Endothelial cell of umbilical vein (primary cell): Measurements from ENCODE around the gene INPP5K. TPM values are rescaled to one million over a fixed set of nuclear protein-coding genes. Genes with fewer than 3 reads are reported as not detected.
A peak's percentile ranks its signal among the peaks of the same experiment; 100 is the strongest.

ENCODE experiments used
- BruUV-seq: library from RNA; stranded (reverse); fragments of 400-500 nt; replicated peaks from 2 replicates; lab custom pipeline; 2021; lab: Mats Ljungman, UMichigan
- CTCF ChIA-PET: fragments of 300-600, 350-600 bp; sonication (Branson Sonifier 250); formaldehyde crosslinking; loops from one replicate; lab custom pipeline; 2021; ENCODE audit warnings: antibody characterized with exemption, inconsistent platforms; lab: Charles Lee
- POLR2A ChIA-PET: fragments of 300-600, 350-600 bp; sonication (Branson Sonifier 250); formaldehyde crosslinking; loops from one replicate; lab custom pipeline; 2021; ENCODE audit warnings: antibody characterized with exemption, inconsistent platforms; lab: Charles Lee
- DNase-seq: peaks from one replicate; pipeline ENCODE4 v3.0.0-alpha.2; 2011; ENCODE audit warnings: low read depth, low spot score
- FAIRE-seq: peaks from 2 replicates; lab custom pipeline; 2011; peaks lifted over from hg19 to GRCh38; lab: Jason Lieb, UNC
- H2AFZ ChIP-seq: 2 replicates; pipeline ENCODE4 v1.6.0; 2012; ENCODE audit warnings: low read depth, low read length, control low read depth, inconsistent platforms
- H3K27ac ChIP-seq: 2 replicates; pipeline ENCODE4 v1.5.1; 2011; ENCODE audit warnings: low read depth, mild to moderate bottlenecking, control low read depth, low read length, moderate library complexity; ENCODE audit not compliant: insufficient read depth
- H3K27me3 ChIP-seq, 2 experiments: 2 replicates each; pipeline versions ENCODE4 v1.6.0 to v1.6.1; 2011; ENCODE audit warnings: low read length in 2 of 2, mixed read lengths in 1 of 2; ENCODE audit not compliant: control insufficient read depth in 2 of 2, insufficient read depth in 2 of 2
- H3K36me3 ChIP-seq, 2 experiments: 2 replicates in 1 of 2; 3 replicates in 1 of 2; pipeline ENCODE4 v1.5.1; 2011; ENCODE audit warnings: low read length in 2 of 2, mild to moderate bottlenecking in 1 of 2, moderate library complexity in 1 of 2; ENCODE audit not compliant: control insufficient read depth in 2 of 2, insufficient read depth in 2 of 2; ENCODE audit errors: extremely low read depth in 1 of 2
- H3K4me1 ChIP-seq: 3 replicates; pipeline ENCODE4 v1.5.1; 2011; ENCODE audit warnings: mild to moderate bottlenecking, low read length; ENCODE audit not compliant: control insufficient read depth, insufficient read depth; ENCODE audit errors: extremely low read depth
- H3K4me2 ChIP-seq: 2 replicates; pipeline ENCODE4 v1.6.1; 2011; ENCODE audit warnings: low read length, control low read depth, mixed read lengths; ENCODE audit not compliant: insufficient read depth
- H3K4me3 ChIP-seq, 3 experiments: fragments of 200-600 bp in 1 of 3; sonication (generic), shearing (Covaris generic) in 1 of 3; replicated peaks in 1 of 3; 2 replicates each; pipeline ENCODE4 v1.5.1; 2011 to 2016; ENCODE audit warnings: control low read depth in 3 of 3, low read length in 3 of 3, mild to moderate bottlenecking in 2 of 3, inconsistent platforms in 1 of 3, low read depth in 1 of 3, moderate library complexity in 1 of 3; ENCODE audit not compliant: insufficient read depth in 1 of 3
- H3K79me2 ChIP-seq: 2 replicates; pipeline ENCODE4 v1.6.0; 2012; ENCODE audit warnings: low read length, inconsistent platforms; ENCODE audit not compliant: control insufficient read depth, insufficient read depth
- H3K9ac ChIP-seq: replicated peaks from 2 replicates; pipeline ENCODE3; 2011; ENCODE audit warnings: low read length, control low read depth; ENCODE audit not compliant: insufficient read depth; ENCODE audit errors: extremely low read depth
- H3K9me1 ChIP-seq: replicated peaks from 3 replicates; pipeline ENCODE4 v1.6.0; 2011; ENCODE audit warnings: mild to moderate bottlenecking, low read length; ENCODE audit not compliant: control insufficient read depth, insufficient read depth; ENCODE audit errors: extremely low read depth
- H3K9me3 ChIP-seq: replicated peaks from 2 replicates; pipeline ENCODE4 v1.5.1; 2012; ENCODE audit warnings: low read length, inconsistent platforms; ENCODE audit not compliant: control insufficient read depth, insufficient read depth
- H4K20me1 ChIP-seq: replicated peaks from 2 replicates; pipeline ENCODE3; 2011; ENCODE audit warnings: mild to moderate bottlenecking, low read length; ENCODE audit not compliant: control insufficient read depth, insufficient read depth; ENCODE audit errors: extremely low read depth
- EZH2 ChIP-seq: IDR thresholded peaks from 2 replicates; pipeline ENCODE4 v1.6.1; 2012; ENCODE audit warnings: borderline replicate concordance, low read depth, mild to moderate bottlenecking, moderate library complexity, low read length, inconsistent platforms; ENCODE audit not compliant: severe bottlenecking
- FOS ChIP-seq: IDR thresholded peaks from 2 replicates; pipeline ENCODE4 v1.6.1; 2011; ENCODE audit warnings: mild to moderate bottlenecking, low read length, moderate library complexity, borderline replicate concordance; ENCODE audit not compliant: insufficient read depth
- GATA2 ChIP-seq: IDR thresholded peaks from 2 replicates; pipeline ENCODE4 v1.7.0; 2011; ENCODE audit warnings: low read depth, mild to moderate bottlenecking, moderate library complexity, mixed read lengths, low read length; ENCODE audit not compliant: insufficient read length, insufficient read depth
- JUN ChIP-seq: IDR thresholded peaks from 2 replicates; pipeline ENCODE4 v1.6.1; 2011; ENCODE audit warnings: borderline replicate concordance, low read depth; ENCODE audit not compliant: insufficient read length, insufficient read depth
- MYC ChIP-seq: IDR thresholded peaks from one replicate; pipeline ENCODE4 v1.6.1; 2011; ENCODE audit warnings: mild to moderate bottlenecking, low read depth, low read length
- POLR2A ChIP-seq: IDR thresholded peaks from 2 replicates; pipeline ENCODE4 v1.6.1; 2012; ENCODE audit warnings: low read depth, mild to moderate bottlenecking, control low read depth, low read length
- POLR2AphosphoS5 ChIP-seq: IDR thresholded peaks from 2 replicates; pipeline ENCODE4 v1.6.1; 2012; ENCODE audit warnings: low read depth, mild to moderate bottlenecking, control low read depth, low read length, moderate library complexity; ENCODE audit not compliant: insufficient read depth
- dilution Hi-C: fragments of 300-500 bp; cut with MboI; formaldehyde crosslinking; loops from one replicate; pipeline ENCODE4 v1.15.0; 2019; ENCODE audit warnings: low sequenced_read_pairs; ENCODE audit not compliant: extremely low pct_ligation_motif_present
- intact Hi-C: fragments of 100-400 bp; cut with micrococcal nuclease; formaldehyde crosslinking; loops from one replicate; pipeline ENCODE4 v1.10.0; 2022
- polyA plus RNA-seq, 4 experiments: library from polyadenylated mRNA; depleted of rRNA in 3 of 4; stranded (reverse) in 3 of 4; unstranded in 1 of 4; fragments of >200 nt; gene quantifications; 2 replicates each; pipeline versions ENCODE4 v1.2.1 to v1.2.3, GENCODE V29; 2011 to 2012; ENCODE audit warnings: missing spikeins in 1 of 4
- total RNA-seq: library from RNA; stranded (reverse); gene quantifications from 2 replicates; pipeline ENCODE4 v1.2.3, GENCODE V29; 2021
- TF ChIP-seq, protein P1 (sequence below), 2 donors: IDR thresholded peaks; 1 replicate in 1 of 2; 2 replicates in 1 of 2; pipeline ENCODE4 v1.5.1; 2011; ENCODE audit warnings: low read length in 2 of 2, mild to moderate bottlenecking in 2 of 2, moderate library complexity in 2 of 2, control low read depth in 1 of 2, inconsistent platforms in 1 of 2, low read depth in 1 of 2; ENCODE audit not compliant: insufficient read depth in 1 of 2; ENCODE audit errors: extremely low read depth in 1 of 2
- TF ChIP-seq, protein P2 (sequence below): IDR thresholded peaks from 2 replicates; pipeline ENCODE4 v1.6.1; 2011; ENCODE audit not compliant: insufficient read depth, insufficient read length

Gene INPP5K
- total and polyA plus RNA-seq, 2 donors (not counting 3 experiments of a cell fraction or from before 2014, with no cell fraction given), result 44.2 to 54.1 TPM

DNA sequence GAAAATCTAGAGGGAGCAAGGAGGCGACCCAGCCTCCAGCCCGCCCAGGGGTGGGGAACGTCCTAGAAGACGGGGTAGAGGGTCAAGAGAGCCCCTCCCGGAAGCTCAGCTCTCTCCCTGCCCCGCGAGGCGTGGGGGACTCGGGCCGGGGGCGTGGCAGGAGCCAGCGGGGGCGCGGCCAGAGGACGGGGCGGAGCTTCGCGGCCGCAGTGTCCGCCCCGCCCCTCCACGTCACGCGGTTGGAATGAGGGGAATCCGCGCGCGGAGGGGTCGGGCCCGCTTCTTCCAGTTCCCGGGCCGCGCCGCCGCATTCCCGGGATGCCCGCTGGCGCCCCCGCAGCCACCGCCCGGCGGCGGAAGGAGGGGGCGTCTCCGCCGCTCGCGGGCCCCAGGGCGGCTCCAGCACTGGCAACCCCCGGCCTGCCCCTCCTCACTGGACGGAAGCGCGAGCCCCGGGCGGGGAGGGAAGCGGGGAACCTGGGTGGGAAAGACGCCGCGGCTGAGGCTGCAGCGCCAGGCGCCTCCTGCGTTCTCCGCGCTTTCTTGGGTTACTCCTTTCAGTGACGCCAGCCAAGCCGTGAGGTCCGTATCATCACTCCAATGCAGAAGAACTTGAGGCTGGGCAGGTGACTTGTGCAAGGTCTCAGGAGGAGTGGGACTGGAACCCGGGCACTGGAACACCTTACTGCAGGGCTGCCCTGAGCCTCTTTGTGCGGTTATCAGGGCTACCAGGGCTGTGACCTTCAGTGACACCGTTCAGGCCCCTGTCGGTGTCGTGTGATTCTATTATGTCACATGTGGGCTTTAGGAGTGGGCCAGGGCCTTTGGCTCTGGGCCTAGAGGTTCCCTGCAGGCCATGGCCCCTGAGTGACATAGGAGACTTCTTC lies 28.2 kb downstream of the INPP5K start:
- dilution Hi-C loops, result no loop called here
- TF ChIP-seq MYC, result no peak
- TF ChIP-seq FOS, result peak; percentile 37
- TF ChIP-seq, protein P1, sequence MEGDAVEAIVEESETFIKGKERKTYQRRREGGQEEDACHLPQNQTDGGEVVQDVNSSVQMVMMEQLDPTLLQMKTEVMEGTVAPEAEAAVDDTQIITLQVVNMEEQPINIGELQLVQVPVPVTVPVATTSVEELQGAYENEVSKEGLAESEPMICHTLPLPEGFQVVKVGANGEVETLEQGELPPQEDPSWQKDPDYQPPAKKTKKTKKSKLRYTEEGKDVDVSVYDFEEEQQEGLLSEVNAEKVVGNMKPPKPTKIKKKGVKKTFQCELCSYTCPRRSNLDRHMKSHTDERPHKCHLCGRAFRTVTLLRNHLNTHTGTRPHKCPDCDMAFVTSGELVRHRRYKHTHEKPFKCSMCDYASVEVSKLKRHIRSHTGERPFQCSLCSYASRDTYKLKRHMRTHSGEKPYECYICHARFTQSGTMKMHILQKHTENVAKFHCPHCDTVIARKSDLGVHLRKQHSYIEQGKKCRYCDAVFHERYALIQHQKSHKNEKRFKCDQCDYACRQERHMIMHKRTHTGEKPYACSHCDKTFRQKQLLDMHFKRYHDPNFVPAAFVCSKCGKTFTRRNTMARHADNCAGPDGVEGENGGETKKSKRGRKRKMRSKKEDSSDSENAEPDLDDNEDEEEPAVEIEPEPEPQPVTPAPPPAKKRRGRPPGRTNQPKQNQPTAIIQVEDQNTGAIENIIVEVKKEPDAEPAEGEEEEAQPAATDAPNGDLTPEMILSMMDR (IDR thresholded peaks at IDR 0.05; ENCODE audit: extremely low read depth in 1 of 2, insufficient read depth in 1 of 2, low read depth in 1 of 2, low read length in 2 of 2), result no peak
- TF ChIP-seq, protein P2, sequence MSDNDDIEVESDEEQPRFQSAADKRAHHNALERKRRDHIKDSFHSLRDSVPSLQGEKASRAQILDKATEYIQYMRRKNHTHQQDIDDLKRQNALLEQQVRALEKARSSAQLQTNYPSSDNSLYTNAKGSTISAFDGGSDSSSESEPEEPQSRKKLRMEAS, result no peak
- no peak for TF ChIP-seq EZH2
- TF ChIP-seq JUN, result no peak
- TF ChIP-seq POLR2A, result peak; percentile 60
- TF ChIP-seq POLR2AphosphoS5, result peak; percentile 94
- TF ChIP-seq GATA2, result no peak
- Histone ChIP-seq H3K27ac (peak overlapping the region; percentile 61), H3K4me2 (peak overlapping the region; percentile 15), H3K9ac (peak overlapping the region; percentile 16), H3K9me3 (no peaks in the 10 kb centered on the region), H3K9me1 (no peaks in the 10 kb centered on the region), H3K36me3 (peaks cover 2 to 4% of the 10 kb centered on the region in 2 experiments), H3K4me3 (peak overlapping the region in 2 of 3 experiments; percentile 15 to 21), H3K79me2 (peaks cover 43% of the 10 kb centered on the region), H3K27me3 (no peaks in the 10 kb centered on the region), H3K4me1 (peaks cover 37% of the 10 kb centered on the region), H2AFZ (no peak overlapping the region), H4K20me1 (no peaks in the 10 kb centered on the region)
- peak; percentile 89 for FAIRE-seq
- BruUV-seq, result no TSS peak
- intact Hi-C loops, result loop anchor here (1.0 kb wide), 1 partner anchor 32 kb away; the partner anchor contains the start of gene CRK
- ChIA-PET CTCF (interaction anchor here (0.6 to 4.6 kb wide), 5 partner anchors 23 to 142 kb away, joined by 3 to 36 read pairs (median 5); partner anchors contain the start of gene INPP5K), POLR2A (interaction anchor here (1.0 kb wide), 1 partner anchor 28 kb away, joined by 4 read pairs; the partner anchor contains the start of gene INPP5K)
- peak; percentile 80 for DNase-seq
